Regular cardiac myocyte (primary cell): ENCODE results near the gene CDC34. TPM values are rescaled to one million over a fixed set of nuclear protein-coding genes. Genes with fewer than 3 reads are reported as not detected.

Experiments
- total RNA-seq: library from RNA; depleted of rRNA; stranded (reverse); fragments of >200 nt; gene quantifications from 2 replicates; pipeline ENCODE4 v1.2.3, GENCODE V29; 2014

The CDC34 gene, protein sequence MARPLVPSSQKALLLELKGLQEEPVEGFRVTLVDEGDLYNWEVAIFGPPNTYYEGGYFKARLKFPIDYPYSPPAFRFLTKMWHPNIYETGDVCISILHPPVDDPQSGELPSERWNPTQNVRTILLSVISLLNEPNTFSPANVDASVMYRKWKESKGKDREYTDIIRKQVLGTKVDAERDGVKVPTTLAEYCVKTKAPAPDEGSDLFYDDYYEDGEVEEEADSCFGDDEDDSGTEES
- 51.3 and 78.8 TPM in 2 replicates for total RNA-seq

DNA sequence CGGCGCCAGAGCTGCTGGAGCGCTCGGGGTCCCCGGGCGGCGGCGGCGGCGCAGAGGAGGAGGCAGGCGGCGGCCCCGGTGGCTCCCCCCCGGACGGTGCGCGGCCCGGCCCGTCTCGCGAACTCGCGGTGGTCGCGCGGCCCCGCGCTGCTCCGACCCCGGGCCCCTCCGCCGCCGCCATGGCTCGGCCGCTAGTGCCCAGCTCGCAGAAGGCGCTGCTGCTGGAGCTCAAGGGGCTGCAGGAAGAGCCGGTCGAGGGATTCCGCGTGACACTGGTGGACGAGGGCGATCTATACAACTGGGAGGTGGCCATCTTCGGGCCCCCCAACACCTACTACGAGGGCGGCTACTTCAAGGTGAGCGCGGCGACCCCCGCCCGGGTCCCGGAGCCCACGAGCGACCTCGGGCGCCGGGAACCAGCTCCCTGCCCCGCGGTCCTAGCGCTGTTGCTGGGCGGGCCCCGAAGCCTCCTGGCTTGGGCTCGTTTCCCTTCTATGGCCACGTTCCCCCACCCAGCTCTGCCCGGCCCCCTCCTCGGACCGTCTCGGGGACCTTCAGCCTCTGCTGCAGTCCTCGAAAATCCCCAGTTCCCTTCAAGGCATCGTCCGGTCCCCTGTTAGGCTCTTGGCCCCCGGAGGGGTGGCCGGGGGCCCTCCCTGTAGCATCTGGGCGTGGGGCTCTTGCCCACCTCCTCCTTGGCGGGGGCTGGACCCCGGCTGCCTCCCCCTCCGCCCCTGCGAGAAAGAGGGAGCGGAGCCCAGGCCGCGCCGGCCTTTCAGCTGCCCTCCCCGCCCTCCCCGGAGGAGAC, at the start of gene CDC34:
Gene CDC34 (plus strand): TSS at position 8 of the 808 bp plus-strand sequence. CDS start 172 bp downstream, at position 180.

DNA sequence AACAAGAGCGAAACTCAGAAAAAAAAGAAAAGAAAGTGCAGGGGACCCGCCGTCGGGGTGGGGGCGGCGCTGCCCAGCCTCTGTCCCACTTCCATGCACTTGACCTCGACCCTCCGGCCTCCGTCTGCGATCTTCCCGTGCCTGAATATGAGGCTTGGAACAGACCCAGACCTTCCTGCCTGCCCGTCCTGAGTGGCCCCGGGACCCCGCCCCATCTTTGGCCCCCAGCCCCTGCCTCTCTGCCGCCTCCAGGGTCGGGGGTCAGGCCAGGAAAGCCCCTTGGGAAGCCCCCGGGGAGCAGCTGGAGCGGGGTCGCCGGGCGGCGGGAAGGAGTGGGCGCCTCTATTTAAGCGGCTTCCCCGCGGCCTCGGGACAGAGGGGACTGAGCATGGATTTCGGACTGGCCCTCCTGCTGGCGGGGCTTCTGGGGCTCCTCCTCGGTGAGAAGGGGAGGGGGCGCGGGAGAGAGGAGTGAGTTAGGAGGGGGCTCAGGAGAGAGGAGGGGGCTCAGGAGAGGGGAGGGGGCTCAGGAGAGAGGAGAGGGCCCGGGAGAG, 35.4 kb upstream of the CDC34 start, which contains the start of gene MADCAM1:
Gene MADCAM1 (plus strand): TSS at position 375 of the 554 bp plus-strand sequence. CDS start 14 bp downstream, at position 389.

DNA sequence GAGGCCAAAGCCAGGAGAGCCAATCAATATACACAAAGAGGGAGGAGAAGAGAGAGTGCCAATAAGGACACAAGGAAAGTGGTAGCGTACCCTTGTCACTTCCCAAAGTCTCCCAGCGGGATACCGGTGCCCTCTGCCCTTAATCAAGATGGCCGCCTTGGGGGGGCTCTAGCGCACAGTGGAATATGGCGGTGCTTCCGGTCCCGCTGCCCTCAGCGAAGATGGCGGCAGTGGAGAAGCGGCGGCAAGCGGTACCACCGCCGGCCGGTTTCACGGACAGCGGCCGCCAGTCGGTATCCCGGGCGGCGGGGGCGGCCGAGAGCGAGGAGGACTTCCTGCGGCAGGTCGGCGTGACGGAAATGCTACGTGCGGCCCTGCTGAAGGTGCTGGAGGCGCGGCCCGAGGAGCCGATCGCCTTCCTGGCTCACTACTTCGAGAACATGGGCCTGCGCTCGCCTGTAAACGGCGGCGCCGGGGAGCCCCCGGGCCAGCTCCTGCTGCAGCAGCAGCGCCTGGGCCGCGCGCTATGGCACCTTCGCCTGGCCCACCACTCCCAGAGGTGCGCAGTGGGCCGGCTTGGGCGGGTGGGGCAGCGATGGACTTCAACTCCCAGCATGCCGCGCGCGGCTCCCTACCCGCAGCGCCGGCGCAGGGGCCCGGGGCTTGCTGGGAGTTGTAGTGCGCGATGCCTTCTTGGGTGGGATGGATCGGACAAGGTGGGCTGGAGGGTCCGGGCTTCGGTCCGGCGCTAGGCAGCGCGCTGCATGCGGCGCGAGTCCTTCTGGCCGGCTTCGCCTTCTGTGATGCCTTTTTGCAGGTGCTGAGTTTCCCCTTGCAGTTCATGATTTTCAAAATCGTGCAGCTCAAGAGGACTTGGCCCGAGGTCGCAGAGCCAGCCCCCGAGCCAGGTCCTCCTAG, 24.0 kb upstream of the CDC34 start, which contains the start of gene TPGS1:
Gene TPGS1 (plus strand): TSS at position 212 of the 918 bp plus-strand sequence. CDS start 10 bp downstream, at position 222.

DNA sequence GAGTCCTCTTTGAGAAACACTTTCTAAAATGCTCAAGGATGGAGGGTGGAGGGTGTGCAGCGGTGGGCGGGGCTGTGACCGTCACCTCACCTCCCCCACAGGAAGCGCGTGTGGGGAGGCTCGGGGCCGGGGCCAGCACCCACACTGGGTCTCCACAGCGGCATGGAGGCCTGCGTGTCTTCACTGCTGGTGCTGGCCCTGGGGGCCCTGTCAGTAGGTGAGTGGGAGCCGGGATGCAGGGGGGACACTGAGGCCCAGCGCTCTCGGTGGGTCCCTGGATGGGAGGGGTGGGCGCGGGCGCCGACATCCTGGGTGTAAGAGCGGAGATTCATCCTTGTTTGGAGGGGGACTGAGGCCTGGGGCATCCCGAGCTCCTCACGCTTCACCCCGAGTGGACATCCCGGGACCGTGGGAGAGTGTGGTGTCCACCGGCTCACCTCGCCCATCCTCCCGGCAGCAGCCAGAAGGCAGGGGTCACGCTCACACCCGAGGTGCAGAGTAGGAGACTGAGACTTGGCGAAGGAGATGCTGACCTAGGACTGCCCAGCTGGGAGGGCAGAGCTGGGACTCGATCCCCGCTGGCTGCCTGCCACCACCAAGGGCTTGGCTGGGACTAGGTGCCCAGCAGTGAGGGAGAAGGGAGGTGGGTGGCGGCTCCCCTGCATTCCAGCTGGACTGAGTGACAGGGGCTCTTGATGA, 12.5 kb downstream of the CDC34 start, which contains the start of gene GZMM:
Gene GZMM (plus strand): TSS at position 144 of the 699 bp plus-strand sequence. CDS start 19 bp downstream, at position 163.

DNA sequence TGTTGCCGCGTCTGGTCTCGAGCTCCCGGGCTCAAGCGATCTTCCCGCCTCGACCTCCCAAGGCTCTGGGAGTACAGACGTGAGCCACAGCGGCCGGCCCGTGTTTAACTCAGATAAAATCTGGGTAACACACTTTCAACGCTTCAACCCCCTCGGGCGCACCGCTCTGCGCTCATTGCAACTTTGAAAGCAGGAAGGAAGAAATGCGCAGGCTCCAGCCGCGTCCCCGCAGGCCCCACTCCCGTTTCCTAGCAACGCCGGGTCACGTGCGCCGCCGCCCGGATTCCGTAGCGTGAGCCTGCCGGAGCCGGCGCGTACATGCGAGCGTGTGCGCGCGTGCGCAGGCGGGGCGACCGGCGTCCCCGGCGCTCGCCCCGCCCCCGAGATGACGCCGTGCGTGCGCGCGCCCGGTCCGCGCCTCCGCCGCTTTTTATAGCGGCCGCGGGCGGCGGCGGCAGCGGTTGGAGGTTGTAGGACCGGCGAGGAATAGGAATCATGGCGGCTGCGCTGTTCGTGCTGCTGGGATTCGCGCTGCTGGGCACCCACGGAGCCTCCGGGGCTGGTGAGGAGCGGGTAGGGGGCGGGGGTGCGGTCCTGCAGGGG, 40.7 kb downstream of the CDC34 start, which contains the start of gene BSG:
Gene BSG (plus strand): TSS at position 457 of the 603 bp plus-strand sequence. CDS start 39 bp downstream, at position 496.

DNA sequence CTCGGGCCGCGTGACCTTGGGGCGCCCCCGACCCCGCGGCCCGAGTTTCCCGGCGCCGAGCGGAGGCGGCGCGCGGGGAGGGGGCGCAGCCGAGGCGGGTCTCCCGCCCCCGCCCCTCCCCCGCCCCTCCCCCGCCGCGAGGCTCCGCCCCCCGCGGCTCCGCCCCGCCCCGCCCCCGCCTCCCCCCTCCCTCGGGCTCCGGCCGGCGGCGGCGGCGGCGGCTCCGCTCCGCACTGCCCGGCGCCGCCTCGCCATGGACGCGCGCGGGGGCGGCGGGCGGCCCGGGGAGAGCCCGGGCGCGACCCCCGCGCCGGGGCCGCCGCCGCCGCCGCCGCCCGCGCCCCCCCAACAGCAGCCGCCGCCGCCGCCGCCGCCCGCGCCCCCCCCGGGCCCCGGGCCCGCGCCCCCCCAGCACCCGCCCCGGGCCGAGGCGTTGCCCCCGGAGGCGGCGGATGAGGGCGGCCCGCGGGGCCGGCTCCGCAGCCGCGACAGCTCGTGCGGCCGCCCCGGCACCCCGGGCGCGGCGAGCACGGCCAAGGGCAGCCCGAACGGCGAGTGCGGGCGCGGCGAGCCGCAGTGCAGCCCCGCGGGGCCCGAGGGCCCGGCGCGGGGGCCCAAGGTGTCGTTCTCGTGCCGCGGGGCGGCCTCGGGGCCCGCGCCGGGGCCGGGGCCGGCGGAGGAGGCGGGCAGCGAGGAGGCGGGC, 58.3 kb downstream of the CDC34 start, which contains the start of gene HCN2:
Gene HCN2 (plus strand): TSS at position 189 of the 703 bp plus-strand sequence. CDS start 65 bp downstream, at position 254.

Other genes starting within 250 kb of the CDC34 start
- gene PLPP2, start 240.4 kb upstream of the CDC34 start, total RNA-seq = 5.6 and 9.4 TPM in 2 replicates
- 10.1 and 16.5 TPM in 2 replicates for gene MIER2, start 187.0 kb upstream of the CDC34 start, total RNA-seq
- gene C2CD4C, start 122.6 kb upstream of the CDC34 start, total RNA-seq = under 0.01 TPM in 2 replicates
- gene SHC2, start 70.7 kb upstream of the CDC34 start, total RNA-seq = 1.4 TPM in 1 of 2 replicates, not detected in the other
- gene MADCAM1, start 35.3 kb upstream of the CDC34 start, total RNA-seq = under 0.01 TPM in 1 of 2 replicates, not detected in the other
- 29.3 and 31.3 TPM in 2 replicates for gene TPGS1, start 24.3 kb upstream of the CDC34 start, total RNA-seq
- 0.28 TPM in 1 of 2 replicates, not detected in the other for gene GZMM, start 12.3 kb downstream of the CDC34 start, total RNA-seq
- gene BSG, start 40.8 kb downstream of the CDC34 start, total RNA-seq = 181 and 379 TPM in 2 replicates
- 1.1 and 1.2 TPM in 2 replicates for gene HCN2, start 58.1 kb downstream of the CDC34 start, total RNA-seq
- gene POLRMT, start 101.8 kb downstream of the CDC34 start, total RNA-seq = 23.7 and 32.0 TPM in 2 replicates
- not detected in 2 replicates for gene FGF22, start 108.1 kb downstream of the CDC34 start, total RNA-seq
- gene RNF126, start 131.5 kb downstream of the CDC34 start, total RNA-seq = 22.0 and 32.0 TPM in 2 replicates
- 52.0 and 68.5 TPM in 2 replicates for gene FSTL3, start 144.6 kb downstream of the CDC34 start, total RNA-seq
- gene PRSS57, start 163.7 kb downstream of the CDC34 start, total RNA-seq = not detected in 2 replicates
- gene PALM, start 177.2 kb downstream of the CDC34 start, total RNA-seq = 3.8 and 13.8 TPM in 2 replicates
- gene MISP, start 219.4 kb downstream of the CDC34 start, total RNA-seq = 0.19 and 0.85 TPM in 2 replicates